Measurements from ENCODE around the gene DHRS3.
A peak's percentile ranks its signal among the peaks of the same experiment; 100 is the strongest.

Gene DHRS3

DNA sequence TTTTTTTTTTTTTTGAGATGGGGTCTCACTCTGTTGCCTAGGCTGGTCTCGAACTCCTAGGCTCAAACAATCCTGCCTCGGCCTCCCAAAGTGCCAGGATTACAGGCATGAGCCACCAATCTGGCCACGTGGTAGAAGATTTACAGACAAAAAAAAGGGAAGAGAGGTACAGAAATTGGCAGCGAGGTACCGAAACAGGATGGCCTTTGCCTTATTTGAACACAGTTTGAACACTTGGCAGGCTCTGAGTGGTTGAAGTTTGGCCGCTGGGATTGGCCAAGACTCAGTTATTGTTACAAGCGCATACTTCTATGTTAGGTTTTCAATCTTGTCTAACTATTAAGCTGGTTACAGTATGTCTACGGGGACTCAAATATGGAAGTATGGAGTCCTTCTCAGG, 19.7 kb upstream of the DHRS3 start:
- DNase-seq = no peak

DNA sequence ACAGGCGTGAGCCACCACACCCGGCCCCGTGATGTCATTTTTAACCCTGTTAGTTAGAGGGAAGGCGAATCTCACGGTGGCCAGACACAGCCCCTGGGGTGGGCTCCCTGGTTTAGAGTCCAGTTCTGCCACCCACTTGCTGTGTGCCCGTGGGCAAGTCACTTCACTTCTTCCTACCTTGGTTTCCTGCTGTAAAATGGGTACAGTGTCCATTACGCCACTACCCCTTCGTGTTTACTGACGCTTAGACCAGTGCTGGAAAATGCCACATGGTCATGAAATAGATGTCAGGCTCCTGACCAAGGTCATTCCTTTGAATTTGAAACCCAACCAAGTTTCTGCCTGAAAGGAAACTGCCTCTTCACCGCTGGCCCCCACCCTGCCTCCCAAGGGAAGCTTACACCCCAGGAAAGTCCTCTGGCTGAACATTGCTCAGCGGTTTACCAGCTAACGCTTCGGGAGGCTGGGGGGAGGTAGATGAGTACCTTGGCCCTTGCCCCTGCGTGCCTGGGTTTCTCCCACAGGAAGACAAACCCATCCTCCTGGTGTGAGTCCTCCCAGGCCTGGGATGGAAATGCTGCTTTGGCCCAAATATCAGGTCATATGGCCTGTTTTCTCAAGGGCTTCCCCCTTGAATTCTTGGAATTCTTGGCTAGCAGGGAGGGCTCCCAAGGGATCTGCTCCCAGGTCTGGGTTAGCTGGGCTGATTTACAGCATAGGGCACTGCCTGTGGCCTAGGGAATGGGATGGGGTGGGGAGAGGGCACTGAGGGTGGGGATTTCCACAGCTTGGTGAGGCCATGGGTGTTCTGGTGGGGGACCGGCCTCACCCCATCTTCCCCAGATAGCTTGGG, 18.3 kb upstream of the DHRS3 start:
- peak; percentile 35 for DNase-seq

DNA sequence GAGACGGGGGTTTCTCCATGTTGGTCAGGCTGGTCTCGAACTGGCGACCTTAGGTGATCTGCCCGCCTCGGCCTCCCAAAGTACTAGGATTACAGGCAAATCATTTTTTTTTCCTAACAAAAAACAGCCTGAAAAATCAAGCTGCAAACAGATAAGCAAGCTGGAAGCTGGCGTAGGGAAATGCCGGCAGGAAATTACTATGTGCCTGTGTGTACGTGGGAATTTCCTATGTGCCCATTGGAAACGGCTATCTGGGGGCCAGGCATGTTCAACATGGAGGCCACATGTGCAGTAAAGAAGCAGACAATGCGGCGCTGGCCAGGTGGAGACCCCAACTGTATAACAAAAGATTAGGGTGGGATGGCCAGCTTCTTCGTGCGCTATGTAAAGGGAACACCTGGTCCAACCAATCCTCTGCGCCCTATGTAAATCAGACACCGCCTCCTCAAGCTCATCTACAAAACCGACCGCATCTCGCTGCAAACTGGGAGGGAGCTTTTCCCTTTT, 16.7 kb upstream of the DHRS3 start:
- no peak for DNase-seq

DNA sequence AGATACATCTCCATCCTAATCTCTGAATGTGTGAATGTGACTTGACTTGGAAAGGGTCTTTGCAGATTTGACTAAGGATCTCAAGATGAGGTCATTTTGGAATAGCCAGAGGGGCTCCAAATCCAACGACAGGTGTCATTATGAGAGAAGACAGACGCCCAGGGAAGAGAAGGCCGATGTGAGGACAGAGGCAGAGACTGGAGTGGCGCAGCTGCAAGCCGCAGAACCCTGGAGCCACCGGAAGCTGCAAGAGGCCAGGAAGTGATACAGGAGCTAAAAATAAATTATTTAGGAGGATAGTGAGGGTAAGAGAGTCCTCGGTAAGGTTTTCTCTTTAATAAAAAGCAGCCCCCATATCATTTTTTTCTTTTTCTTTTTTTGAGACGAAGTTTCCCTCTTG, 16.1 kb upstream of the DHRS3 start:
- no peak for DNase-seq

DNA sequence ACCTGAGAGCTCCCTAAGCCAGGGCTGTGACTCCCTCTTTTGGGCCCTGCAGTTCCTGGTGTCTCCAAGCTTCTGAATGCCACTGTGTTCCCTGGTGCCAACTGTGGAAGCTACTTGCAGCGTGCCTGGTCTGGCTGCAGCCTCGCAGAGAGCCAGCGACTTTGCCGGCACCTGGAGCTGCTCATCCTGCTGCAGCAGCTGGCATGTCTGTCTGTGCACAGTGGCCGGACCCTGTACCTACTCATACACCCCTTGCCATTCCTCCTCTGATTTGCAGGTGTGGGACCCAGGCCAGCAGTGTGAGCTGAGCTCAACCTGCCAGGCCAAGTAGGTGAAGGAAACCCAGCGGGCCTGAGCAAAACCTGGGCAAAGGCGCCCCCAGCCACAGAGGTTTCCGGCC, 13.6 kb upstream of the DHRS3 start:
- DNase-seq = no peak

DNA sequence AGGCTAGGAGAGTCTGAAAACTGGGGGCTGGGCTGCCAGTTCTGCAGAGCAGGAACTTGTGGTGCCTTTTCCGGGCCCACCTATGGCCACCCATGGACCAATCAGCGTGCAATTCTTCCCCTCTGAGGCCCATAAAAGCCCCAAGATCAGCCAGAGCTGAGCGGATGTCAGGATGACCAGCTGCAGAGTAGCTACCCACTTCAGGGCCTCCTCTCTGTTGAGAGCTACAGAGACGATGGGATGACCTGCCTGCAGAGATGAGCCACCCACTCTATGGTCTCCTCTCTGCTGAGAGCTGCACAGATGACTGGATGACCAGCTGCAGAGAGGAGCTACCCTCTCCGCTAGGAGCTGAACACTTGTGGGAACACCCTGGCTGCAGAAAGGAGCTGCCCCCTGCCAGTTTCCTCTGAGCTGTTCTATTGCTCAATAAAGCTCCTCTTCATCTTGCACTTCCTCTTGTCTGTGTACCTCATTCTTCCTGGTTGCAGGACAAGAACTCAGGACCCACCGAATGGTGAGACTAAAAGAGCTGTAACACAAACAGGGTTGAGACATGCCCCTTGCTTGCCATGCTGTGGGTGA, 13.0 kb upstream of the DHRS3 start:
- DNase-seq = no peak

DNA sequence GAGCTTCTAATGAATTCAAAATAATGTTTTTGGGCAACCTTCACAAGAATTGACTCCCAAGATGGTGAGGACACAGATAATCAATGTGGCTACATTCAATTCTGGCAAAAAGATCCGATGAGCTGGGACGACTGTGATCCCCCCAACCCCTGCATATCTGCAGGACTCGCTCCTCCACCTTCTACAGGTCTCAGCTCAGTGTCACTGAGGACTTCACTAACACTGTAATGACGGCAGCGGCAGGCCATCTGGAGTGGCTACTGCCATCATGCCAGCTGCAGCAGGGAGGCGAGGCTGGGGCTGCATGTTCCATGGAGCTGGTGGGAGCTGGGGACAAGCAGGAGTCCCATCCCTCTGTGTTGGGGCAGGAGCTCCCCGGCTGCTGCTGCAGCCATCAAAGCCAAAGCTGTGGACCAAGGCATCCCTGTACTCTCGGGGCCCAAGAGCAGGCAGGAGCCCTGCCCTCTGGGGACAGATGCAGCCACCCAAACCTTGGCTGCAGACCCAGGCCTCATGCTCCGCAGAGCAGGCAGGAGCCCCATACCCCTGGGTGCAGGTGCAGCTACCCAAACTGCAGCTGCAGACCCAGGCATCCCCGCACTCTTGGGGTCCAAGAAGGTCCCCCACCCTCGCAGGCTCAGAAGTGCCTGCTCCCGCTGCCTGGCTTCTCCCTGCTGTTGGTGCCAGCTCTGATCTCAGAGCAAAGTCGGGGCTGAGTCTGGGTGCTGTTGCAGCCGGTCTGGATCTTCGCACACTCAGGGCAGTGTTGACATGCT, 12.2 kb upstream of the DHRS3 start:
- DNase-seq = no peak

DNA sequence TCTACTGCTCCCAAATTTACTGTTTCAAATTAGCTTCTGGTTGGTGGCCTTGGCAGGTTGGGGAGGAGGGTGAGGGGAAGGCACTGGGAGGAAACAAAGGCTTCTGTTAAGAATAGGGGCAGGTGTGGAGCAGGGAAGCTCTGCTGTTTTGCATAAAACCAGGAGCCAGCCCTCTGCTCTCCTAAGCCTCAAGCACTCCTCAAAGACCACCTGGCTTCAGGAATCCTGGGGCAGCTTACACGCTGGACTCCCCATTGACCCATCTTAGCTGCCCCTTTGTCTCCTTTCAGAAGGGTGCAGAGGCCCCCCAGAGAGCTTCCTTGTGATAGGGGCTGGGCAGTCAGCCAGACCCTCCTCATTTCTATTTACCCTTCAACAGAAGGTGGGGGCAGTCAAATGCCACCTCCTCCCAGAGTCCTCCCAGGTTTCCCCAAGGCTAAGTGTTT, 11.5 kb upstream of the DHRS3 start:
- no peak for DNase-seq

DNA sequence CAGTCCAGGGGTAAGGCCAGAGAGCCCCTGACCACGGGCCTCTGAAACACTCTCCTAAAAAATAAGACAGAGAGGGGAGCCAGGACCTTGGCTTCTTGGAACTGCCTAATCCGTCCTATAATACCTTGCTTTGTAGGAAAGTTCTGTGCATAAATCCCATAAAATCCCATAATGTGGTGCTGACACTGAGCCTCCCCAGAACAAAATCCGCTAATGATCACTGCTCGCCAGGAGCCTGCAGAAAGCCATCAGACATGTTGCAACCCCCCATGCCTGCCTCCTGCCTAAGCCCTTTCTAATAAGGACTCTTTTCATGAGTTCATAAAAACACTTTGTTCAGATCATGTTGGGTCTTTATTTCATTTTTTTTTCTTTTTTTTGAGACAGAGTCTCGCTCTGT, 9.3 kb upstream of the DHRS3 start:
- DNase-seq = peak; percentile 46

DNA sequence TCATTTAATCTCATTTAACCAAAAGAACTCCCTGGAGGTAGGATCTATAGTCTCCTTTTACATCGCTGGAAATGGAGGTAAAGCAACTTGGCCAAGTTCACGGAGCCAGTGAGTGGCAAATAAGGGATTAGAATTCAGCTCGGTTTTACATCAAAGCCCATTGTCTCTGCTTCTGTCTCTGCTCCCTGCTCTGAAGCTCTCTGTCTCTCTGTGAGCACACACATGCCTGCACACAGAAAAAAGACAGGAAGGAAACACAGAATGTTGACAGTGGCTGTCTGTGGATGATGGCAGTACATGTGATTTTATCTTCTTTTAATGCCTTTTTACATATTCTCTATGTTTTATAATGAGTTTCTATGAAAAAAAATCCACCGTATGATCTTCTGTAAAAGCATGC, 8.9 kb upstream of the DHRS3 start:
- DNase-seq = no peak

DNA sequence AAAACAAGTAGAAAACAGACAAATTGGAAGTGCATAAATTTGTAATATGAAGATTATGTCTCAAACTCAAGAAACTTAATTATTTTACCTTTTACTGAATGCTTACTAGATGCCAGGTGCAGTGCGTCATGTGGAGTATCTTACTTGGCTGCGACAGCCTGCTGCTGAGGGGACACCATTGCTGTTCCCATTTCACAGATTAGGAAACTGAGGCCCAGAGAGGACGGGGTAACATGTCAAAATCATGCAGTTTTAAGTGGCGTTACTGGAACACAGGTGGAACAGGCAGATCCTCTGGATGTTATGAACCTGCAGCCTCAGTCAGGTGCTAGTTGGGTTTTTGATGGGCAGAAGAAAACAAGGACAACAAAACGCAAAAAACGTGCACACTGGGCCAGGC, 7.3 kb upstream of the DHRS3 start:
- no peak for DNase-seq

DNA sequence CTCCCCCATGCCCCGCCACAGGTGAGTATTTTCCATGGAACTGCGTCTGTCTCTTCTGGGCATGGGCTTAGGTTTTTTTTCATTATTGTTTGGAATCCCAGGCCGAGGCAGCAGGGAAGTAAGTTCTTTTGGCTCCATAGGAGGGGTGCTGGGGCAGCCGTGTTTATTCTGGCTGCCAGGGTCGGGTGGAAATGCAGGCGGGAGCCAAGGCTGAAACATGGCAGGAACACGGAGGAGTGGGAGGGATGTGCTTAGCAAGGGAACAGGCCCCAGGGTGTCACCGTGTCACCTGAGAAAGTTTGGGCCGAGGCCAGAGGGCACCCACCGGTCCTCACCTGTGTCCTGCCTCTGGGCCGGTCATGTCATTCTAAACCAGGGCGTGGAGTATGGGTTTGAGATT, 4.5 kb upstream of the DHRS3 start:
- peak; percentile 59 for DNase-seq

DNA sequence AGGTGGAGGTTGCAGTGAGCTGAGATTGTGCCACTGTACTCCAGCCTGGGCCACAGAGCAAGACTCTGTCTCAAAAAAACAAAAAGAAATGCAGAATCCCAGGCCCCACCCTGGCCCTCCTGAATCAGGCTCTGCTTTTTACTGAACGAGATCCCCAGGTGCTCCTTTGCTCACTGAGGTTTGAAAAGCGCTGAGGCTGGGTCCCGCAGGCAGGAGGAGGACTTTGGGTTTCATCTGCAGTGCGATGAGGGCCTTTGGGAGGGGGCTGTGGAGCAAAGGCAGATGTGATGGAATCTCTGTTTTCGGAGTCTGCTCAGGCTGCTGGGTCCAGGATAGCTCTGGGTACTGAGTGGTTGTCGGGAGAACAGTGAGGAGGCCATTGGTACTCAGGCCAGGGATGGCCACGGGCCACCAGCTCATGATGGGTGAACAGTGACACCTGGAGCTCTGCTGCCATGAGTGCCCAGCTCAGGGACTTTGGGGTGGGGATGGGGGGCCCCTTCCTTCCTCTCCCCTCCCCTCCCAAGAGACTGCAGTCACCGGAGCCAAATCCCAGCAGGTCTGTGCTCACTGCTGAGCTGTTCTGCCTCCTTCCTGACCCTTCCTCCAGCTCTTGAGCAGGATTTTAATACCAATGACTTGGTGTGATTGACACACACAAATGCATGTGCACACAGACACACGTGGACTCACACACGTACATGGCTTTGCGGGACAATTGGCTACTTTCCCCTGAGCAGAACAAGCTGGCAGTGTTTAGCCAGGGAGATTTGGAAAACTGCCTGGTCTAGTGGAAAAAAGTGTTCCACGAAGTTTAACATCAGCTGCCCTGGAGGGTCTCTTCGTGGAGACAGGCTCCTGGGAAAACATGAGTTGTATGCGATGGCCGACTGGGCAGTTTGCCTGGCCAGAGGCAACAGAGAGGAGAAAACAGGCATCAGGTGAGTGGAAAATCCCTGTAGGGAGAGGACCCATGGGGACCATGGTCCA, 3.6 kb upstream of the DHRS3 start:
- peak; percentile 79 for DNase-seq

DNA sequence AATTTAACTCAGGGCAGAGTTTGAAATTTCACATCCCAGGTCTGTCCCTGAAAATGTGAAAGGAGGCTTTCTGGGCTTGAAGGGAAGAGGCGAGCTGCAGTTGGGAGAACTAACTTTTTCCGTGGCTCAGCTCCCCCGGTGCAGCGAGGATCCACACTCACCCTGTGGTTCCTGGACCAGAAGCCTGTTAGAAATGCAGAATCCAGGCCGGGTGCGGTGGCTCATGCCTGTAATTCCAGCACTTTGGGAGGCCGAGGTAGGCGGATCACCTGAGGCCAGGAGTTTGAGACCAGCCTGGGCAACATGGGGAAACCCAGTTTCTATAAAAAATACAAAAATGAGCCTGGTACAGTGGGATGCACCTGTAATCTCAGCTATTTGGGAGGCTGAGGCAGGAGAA, 2.9 kb upstream of the DHRS3 start:
- DNase-seq = no peak

DNA sequence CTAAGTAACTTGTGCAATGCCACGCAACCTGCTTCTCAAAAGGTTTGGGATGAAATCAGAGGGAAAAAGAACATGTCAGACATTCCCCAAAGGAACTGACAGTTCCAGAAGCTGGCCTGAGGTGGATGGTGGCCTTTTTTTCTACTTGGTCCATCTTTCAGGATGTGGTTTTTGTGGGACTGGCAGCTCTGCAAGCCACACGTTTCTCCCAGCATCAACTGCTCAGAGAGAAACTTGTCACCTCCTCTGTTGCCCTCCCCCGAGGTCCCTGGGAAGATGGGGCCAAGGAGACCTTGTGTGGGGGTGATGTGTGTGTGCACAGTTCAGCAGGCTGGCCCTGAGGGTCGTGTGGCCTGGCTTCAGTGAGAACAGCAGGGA, 2.5 kb upstream of the DHRS3 start:
- peak; percentile 44 for DNase-seq

DNA sequence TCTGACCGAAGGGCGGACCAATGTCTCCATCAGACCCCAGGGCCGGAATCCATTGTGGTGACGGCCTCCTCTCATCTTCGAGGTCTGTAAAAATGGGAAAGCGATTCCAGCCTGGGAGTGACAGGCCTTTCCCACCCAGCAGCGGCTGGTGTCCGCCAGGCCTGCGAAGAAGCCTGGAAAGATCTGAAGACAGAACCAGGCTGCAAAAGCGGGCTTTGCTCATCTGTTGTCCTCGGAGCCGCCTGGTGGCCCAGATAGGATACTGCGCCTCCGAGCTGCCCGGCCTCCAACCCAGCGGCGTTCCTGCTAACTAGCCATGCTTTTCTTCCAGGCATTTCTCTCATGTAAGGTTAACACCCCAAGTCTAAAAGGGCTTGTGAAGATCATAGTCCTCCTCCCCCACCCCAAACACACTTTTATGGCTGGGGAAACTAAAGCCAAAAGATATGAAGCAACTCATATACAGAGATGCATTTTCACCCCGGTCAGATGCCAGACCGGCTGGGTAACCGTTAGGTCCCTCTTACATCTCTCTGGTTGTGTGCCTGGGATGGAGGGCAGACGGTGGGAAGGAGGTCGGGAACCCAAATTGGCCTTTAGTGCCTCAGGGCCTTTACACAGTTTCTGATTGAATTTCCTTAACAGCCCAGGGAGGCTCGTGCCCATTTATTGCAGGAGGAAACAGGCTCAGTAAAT, 1.9 kb upstream of the DHRS3 start:
- peak; percentile 92 for DNase-seq

DNA sequence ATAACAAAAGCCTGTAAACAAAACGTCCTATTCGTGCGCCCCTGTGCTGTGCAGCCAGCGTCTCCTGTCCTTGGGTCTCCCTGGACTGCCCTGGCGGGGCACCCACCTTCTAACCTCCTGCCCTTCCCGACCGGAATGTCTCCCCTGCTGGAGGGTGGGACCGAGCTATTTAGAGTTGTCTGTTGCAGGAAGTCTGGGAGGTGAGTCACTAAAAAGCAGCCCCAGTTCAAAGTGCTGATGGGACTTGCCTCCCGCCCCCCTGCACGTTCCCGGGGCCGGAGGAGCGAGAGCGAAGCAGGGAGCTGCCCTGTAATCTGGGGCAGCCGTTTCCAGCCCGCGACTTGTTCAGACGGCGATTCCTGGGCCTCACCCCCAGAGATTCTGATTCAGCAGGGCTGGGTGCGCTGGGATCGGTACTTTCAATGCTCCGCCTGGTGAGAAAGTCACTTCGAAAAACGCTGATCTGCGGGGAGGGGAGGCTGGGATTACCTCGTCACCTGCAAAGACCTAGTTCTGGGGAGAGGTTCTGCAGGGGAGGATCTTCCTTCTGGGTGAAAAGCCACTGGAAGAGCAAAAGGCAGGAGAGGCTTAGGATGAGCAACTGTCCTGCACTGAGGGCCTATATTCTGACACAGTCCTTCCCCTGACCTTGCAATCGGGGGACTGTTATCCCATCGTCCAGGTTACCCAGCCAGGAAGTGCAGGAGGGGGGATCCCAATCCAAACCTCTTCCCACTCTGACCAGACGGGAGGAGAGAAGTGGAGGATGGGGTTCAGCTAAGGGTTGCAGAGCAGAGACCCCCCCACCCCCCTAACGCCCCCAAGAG, 1.2 kb upstream of the DHRS3 start:
- peak; percentile 78 for DNase-seq

DNA sequence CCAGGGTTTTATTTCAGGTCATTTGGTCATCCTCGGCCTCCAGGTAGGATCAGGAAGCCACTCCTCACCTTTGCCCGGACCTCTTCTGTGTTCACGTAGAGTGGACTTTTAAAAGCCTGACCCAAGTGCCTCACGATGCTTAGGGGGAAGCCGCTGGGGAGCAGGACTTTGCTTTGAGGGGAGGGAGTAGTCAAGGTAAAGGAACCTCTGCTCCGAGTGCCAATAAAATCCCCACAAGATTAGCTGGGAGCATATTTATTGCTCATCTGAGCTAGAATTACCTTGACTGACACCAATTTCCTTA, 603 bp upstream of the DHRS3 start:
- no peak for DNase-seq

DNA sequence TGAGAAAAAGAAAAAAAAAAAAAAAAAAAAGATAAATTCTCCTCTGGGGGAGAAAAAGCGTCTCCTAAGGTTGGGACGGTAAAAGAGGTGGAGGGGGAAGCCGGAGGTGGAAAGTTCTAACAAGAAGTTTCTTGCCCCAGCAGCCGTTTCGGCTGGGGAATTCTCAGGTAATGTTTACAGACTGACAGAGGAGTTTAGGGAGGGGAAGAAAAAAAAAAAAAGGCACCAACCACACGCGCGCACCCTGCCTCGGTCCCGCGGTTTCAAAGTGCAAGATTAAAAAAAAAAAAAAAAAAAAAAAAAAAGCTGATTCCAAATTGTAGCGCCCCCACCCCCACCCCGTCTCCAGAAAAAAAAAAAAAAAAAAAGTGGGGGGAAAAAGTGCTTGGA, 504 bp downstream of the DHRS3 start:
- no peak for DNase-seq

DNA sequence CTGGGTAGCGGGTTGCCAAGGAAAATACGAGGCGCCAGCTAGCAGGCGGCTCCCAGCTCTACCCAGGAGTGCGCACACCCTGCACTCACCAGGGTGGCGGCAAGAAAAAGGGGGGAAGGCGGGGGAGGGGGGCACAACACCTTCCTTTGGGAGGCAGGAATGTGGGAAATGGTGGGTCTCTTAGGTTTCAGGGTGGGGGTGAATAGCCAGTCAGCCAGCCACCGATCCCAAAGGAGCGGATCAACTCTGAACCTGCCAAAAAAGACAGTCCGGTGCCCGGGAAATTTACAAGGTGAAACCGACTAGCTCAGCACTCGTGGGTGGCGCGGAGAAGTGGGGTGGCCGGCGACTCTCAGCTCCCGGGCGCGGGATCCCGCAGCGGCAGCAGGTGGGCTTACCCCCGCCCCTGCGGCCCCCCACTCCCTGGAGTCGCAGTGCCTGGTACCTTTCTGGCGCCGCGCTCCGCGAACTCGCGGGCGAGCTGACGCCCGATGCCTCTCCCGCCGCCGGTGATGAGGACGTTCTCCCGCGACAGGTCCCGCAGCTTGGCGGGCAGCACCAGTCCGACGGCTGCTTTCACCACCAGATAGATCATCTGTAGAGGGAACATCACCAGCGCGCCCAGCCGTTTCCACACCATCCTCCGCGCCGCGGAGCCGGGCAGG, 1.2 kb downstream of the DHRS3 start:
- DNase-seq = peak; percentile 51
